Progenitor cell of endocrine pancreas (in vitro differentiated cells): ENCODE data around the gene KIF9. TPM values are rescaled to one million over a fixed set of nuclear protein-coding genes. Genes with fewer than 3 reads are reported as not detected.
"Not testable (repeated sequence)": the region's sequence is repeated elsewhere in the genome, so short reads cannot be mapped to it uniquely, and the experiment has no call there.

Experiments
- DNase-seq: peaks from one replicate; pipeline ENCODE4 v3.0.0; 2021; ENCODE audit warnings: low spot score; ENCODE audit not compliant: unreplicated experiment
- H3K27ac Mint-ChIP-seq: 2 replicates; pipeline ENCODE4 v1.8.0; 2021; ENCODE audit warnings: mild to moderate bottlenecking, moderate library complexity, mixed read lengths
- H3K27me3 Mint-ChIP-seq: 2 replicates; pipeline ENCODE4 v1.8.0; 2021; ENCODE audit warnings: mixed read lengths
- H3K36me3 Mint-ChIP-seq: 2 replicates; pipeline ENCODE4 v1.8.0; 2022; ENCODE audit warnings: mixed read lengths; ENCODE audit not compliant: insufficient read depth
- H3K4me1 Mint-ChIP-seq: 2 replicates; pipeline ENCODE4 v1.8.0; 2021; ENCODE audit warnings: low read depth, mixed read lengths
- H3K4me3 Mint-ChIP-seq: 2 replicates; pipeline ENCODE4 v1.8.0; 2021; ENCODE audit warnings: low read depth, mild to moderate bottlenecking, moderate library complexity, mixed read lengths
- H3K9me3 Mint-ChIP-seq: 2 replicates; pipeline ENCODE4 v1.8.0; 2021; ENCODE audit warnings: low read depth, mixed read lengths
- total RNA-seq: library from RNA; stranded (reverse); gene quantifications from 2 replicates; pipeline ENCODE4 v1.2.1, GENCODE V29; 2021
- TF ChIP-seq, protein P1 (sequence below): fragments of 200-600 bp; sonication (generic); IDR thresholded peaks from one replicate; pipeline ENCODE4 v1.5.0; 2021; ENCODE audit warnings: antibody characterized with exemption, mild to moderate bottlenecking; ENCODE audit not compliant: unreplicated experiment

The KIF9 gene
- total RNA-seq, 1 donor from 2014 or later = 14.2 TPM

DNA sequence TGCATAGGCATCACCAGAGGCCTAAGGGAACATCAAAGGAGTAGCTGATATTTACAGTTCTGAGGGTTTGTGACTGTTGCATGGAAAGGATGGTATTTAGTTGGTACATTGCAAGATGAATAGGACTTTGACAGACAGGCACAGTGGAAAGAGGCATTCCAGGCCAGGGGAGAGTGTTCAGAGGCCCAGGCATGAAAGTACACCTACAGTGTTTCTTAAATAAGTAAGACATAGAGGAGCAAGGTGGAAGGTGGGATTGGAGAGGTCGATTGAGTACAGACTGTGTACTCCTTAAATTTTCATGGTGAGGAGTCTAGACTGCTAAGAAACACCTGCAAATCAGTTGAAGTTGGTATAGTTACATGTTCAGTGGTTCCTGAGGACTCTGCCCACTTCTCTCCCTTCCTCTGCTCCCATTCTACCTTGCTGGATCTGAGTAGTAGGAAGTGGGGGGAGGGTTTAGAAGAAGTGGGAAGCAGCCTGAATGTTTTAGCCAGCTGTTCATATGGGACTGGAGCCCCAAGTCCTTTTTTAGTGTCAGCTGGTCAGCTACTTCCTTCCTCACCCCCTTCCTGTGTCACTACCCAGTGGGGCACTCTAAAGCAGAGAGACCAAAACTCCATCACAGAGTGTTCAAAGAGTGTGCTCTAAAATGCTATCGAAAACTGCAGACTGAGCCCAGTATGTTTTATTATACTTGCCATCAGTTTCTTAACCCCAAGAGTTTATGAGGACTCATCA is 14.1 kb upstream of the KIF9 start:
- Mint-ChIP-seq H3K27ac (no peak overlapping the region), H3K9me3 (no peaks in the 10 kb centered on the region), H3K4me3 (no peak overlapping the region)

DNA sequence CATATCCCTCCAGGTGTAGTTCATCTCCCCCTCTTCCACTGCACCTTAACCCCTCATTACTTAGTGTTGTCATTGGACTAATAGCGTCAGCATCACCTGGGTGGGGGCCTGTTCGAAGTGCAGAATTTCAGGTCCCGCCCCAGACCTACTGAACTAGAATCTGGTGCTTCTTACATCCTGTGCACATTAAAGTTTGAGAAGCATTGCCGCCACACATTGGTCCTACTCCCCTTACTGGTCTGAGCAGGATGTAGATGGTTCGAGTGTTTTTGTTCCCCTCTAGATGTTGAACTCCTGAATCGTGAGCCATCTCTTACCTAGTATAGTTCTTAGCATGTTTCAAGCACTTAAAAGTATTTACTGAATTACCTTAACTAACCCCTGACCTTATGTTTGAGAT is 13.4 kb upstream of the KIF9 start:
- Mint-ChIP-seq H3K27ac (no peak overlapping the region), H3K4me3 (no peak overlapping the region), H3K36me3 (peaks cover 3% of the 10 kb centered on the region), H3K9me3 (no peaks in the 10 kb centered on the region), H3K27me3 (no peaks in the 10 kb centered on the region), H3K4me1 (no peaks in the 10 kb centered on the region)
- TF ChIP-seq, protein P1, sequence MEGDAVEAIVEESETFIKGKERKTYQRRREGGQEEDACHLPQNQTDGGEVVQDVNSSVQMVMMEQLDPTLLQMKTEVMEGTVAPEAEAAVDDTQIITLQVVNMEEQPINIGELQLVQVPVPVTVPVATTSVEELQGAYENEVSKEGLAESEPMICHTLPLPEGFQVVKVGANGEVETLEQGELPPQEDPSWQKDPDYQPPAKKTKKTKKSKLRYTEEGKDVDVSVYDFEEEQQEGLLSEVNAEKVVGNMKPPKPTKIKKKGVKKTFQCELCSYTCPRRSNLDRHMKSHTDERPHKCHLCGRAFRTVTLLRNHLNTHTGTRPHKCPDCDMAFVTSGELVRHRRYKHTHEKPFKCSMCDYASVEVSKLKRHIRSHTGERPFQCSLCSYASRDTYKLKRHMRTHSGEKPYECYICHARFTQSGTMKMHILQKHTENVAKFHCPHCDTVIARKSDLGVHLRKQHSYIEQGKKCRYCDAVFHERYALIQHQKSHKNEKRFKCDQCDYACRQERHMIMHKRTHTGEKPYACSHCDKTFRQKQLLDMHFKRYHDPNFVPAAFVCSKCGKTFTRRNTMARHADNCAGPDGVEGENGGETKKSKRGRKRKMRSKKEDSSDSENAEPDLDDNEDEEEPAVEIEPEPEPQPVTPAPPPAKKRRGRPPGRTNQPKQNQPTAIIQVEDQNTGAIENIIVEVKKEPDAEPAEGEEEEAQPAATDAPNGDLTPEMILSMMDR = no peak
- no peak for DNase-seq

More for the DNA sequence above, 14.1 kb upstream of the KIF9 start:
- TF ChIP-seq, protein P1 = no peak
- Mint-ChIP-seq H3K4me1 (no peaks in the 10 kb centered on the region), H3K27me3 (no peaks in the 10 kb centered on the region), H3K36me3 (peaks cover 7% of the 10 kb centered on the region)
- no peak for DNase-seq

DNA sequence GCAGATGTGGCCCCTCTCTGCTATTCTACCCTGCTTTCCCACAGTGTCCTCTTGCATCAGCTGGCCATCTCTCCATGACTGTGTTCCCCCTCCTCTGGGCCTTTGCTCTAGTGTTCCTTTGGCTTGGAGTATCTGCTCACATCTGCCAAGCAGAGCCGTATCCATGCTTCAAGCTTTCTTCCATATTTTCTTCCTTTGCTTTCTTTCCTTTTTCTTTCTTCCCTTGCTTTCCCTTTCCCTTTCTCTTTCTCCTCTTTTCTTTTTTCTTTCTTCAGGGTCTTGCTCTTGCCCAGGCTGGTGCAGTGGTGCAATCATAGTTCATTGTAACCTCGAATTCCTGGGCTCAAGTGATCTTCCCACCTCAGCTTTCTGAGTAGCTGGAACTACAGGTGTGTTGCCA is 12.7 kb upstream of the KIF9 start:
- peak overlapping the region; percentile 18 for H3K27ac Mint-ChIP-seq
- DNase-seq = no peak
- peaks cover 3% of the 10 kb centered on the region for H3K36me3 Mint-ChIP-seq
- TF ChIP-seq, protein P1 = no peak
- no peaks in the 10 kb centered on the region for H3K27me3 Mint-ChIP-seq
- H3K4me1 Mint-ChIP-seq = no peaks in the 10 kb centered on the region
- no peak overlapping the region for H3K4me3 Mint-ChIP-seq
- H3K9me3 Mint-ChIP-seq = no peaks in the 10 kb centered on the region

DNA sequence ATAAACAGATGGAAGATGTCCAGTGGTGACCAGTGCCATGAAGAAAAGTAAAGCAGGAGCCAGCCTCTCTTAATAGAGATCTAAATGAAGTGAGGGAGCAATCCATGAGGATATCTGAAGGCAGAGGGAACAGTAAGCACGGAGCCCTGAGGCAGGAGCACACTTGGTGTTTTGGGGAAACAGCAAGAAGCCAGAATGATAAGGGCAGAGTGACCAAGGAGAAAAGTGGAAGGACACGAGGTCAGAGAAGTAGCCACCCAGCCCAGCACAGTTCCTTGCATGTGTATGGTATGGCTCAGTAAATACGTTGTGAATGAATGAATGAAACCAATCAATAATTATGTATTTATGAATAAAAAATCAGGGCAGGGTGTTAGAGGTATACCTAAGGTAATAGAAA is 11.8 kb upstream of the KIF9 start:
- TF ChIP-seq, protein P1 = no peak
- H3K27ac Mint-ChIP-seq = no peak overlapping the region
- H3K4me1 Mint-ChIP-seq = no peaks in the 10 kb centered on the region
- no peak for DNase-seq
- peaks cover 3% of the 10 kb centered on the region for H3K36me3 Mint-ChIP-seq
- H3K9me3 Mint-ChIP-seq = no peaks in the 10 kb centered on the region
- no peak overlapping the region for H3K4me3 Mint-ChIP-seq
- H3K27me3 Mint-ChIP-seq = no peaks in the 10 kb centered on the region

DNA sequence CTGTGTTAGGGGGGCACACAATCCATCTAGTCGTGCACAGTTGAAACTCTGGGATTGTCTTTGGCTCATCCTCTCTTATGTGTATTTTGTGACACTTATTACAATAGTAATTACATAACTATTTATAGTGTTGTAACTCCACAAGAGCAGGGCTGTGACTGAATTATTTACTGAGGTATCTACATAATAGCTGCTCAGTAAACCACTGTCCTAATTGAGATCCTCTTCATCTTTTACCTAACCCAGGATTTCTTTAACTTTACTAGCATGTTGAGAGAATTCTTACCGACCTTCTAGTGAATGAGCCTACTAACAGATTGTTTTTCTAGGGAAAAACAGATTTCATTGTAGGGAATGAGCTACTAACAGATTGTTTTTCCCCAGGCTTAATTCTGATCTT is 11.2 kb upstream of the KIF9 start:
- no peak for DNase-seq
- no peak overlapping the region for H3K4me3 Mint-ChIP-seq
- no peaks in the 10 kb centered on the region for H3K4me1 Mint-ChIP-seq
- H3K27ac Mint-ChIP-seq = no peak overlapping the region
- H3K36me3 Mint-ChIP-seq = peaks cover 5% of the 10 kb centered on the region
- TF ChIP-seq, protein P1 = no peak
- no peaks in the 10 kb centered on the region for H3K27me3 Mint-ChIP-seq
- no peaks in the 10 kb centered on the region for H3K9me3 Mint-ChIP-seq

DNA sequence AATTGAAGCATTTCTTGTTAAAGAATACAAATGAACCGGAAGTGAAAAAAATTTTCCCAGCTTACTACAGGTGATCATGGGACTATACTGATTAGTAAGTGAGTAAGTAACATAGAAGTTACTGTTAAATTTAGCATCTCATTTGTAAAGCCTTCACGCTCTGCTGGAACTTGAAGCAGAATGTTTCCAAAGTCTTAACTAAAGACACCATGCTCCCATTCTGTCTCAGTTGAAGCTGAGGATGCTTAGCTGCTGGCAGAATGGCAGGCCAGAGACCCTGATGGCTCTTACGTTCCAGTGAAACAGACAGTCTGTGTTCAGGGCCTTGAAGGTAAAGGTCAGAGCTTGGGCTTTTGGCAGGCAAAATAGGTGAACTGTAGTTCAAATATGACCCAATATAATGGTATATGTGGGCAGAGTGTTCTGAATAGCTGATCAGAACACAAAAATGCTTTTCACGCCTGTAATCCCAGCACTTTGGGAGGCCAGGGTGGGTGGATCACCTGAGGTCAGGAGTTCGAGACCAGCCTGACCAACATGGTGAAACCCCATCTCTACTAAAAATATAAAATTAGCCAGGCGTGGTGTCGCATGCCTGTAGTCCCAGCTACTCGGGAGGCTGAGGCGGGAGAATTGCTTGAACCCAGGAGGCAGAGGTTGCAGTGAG is 9.3 kb upstream of the KIF9 start:
- not testable (repeated sequence) for H3K9me3 Mint-ChIP-seq, H3K4me1 Mint-ChIP-seq, H3K4me3 Mint-ChIP-seq, H3K27ac Mint-ChIP-seq, H3K27me3 Mint-ChIP-seq, DNase-seq, H3K36me3 Mint-ChIP-seq
